HEK293 (cell line): Measurements from ENCODE around the gene LRBA.

Source experiments
- GLI2 ChIP-seq: fragments of 450-650 bp; formaldehyde crosslinking; IDR thresholded peaks from 2 replicates; pipeline ENCODE4; 2017; ENCODE audit warnings: missing biosample characterization, missing genetic modification characterization, low read depth, borderline replicate concordance
- KLF9 ChIP-seq: fragments of 450-650 bp; formaldehyde crosslinking; IDR thresholded peaks from 2 replicates; pipeline ENCODE4 v1.5.1; 2016; ENCODE audit warnings: missing biosample characterization, missing genetic modification characterization, low read depth
- MZF1 ChIP-seq: fragments of 450-650 bp; formaldehyde crosslinking; IDR thresholded peaks from 2 replicates; pipeline ENCODE4 v1.5.1; 2017; ENCODE audit warnings: missing biosample characterization, missing genetic modification characterization, borderline replicate concordance
- SP7 ChIP-seq: fragments of 450-650 bp; formaldehyde crosslinking; IDR thresholded peaks from 2 replicates; pipeline ENCODE4 v1.5.1; 2016; ENCODE audit warnings: missing biosample characterization, missing genetic modification characterization
- ZFP41 ChIP-seq: fragments of 450-650 bp; formaldehyde crosslinking; IDR thresholded peaks from 2 replicates; pipeline ENCODE4 v1.5.1; 2016; ENCODE audit warnings: missing biosample characterization, missing genetic modification characterization, borderline replicate concordance
- ZNF362 ChIP-seq: fragments of 450-650 bp; formaldehyde crosslinking; IDR thresholded peaks from 2 replicates; pipeline ENCODE4 v1.5.1; 2016; ENCODE audit warnings: missing biosample characterization, missing genetic modification characterization
- ZNF488 ChIP-seq: fragments of 450-650 bp; formaldehyde crosslinking; IDR thresholded peaks from 2 replicates; pipeline ENCODE4 v1.5.1; 2016; ENCODE audit warnings: missing biosample characterization, missing genetic modification characterization
- ZNF830 ChIP-seq: fragments of 450-650 bp; IDR thresholded peaks from 2 replicates; pipeline ENCODE4 v1.5.0; 2018; ENCODE audit warnings: missing biosample characterization, missing genetic modification characterization, low read depth, mild to moderate bottlenecking, moderate library complexity
- ZXDB ChIP-seq: fragments of 450-650 bp; formaldehyde crosslinking; IDR thresholded peaks from 2 replicates; pipeline ENCODE4 v1.5.1; 2016; ENCODE audit warnings: missing biosample characterization, missing genetic modification characterization
- TF ChIP-seq, protein P1 (sequence below): fragments of 450-650 bp; formaldehyde crosslinking; IDR thresholded peaks from 2 replicates; pipeline ENCODE4 v1.5.1; 2016; ENCODE audit warnings: missing biosample characterization, missing genetic modification characterization
- TF ChIP-seq, protein P2 (sequence below): IDR thresholded peaks from 2 replicates; pipeline ENCODE4 v1.6.1; 2011; ENCODE audit warnings: mild to moderate bottlenecking, low read depth, low read length, borderline replicate concordance

GRCh38 chr4:150828159-150828558 is 186.9 kb downstream of the LRBA start:
- TF ChIP-seq KLF9 (tag by site-specific recombination), result no peak
- TF ChIP-seq, protein P1, sequence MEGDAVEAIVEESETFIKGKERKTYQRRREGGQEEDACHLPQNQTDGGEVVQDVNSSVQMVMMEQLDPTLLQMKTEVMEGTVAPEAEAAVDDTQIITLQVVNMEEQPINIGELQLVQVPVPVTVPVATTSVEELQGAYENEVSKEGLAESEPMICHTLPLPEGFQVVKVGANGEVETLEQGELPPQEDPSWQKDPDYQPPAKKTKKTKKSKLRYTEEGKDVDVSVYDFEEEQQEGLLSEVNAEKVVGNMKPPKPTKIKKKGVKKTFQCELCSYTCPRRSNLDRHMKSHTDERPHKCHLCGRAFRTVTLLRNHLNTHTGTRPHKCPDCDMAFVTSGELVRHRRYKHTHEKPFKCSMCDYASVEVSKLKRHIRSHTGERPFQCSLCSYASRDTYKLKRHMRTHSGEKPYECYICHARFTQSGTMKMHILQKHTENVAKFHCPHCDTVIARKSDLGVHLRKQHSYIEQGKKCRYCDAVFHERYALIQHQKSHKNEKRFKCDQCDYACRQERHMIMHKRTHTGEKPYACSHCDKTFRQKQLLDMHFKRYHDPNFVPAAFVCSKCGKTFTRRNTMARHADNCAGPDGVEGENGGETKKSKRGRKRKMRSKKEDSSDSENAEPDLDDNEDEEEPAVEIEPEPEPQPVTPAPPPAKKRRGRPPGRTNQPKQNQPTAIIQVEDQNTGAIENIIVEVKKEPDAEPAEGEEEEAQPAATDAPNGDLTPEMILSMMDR (tag by site-specific recombination), result no peak
- TF ChIP-seq MZF1 (tag by site-specific recombination), result no peak
- TF ChIP-seq ZXDB (tag by site-specific recombination), result no peak
- TF ChIP-seq ZFP41 (tag by site-specific recombination), result no peak
- TF ChIP-seq SP7 (tag by site-specific recombination), result no peak
- no peak for TF ChIP-seq ZNF488
- TF ChIP-seq GLI2 (tag by site-specific recombination), result no peak
- TF ChIP-seq ZNF830, result no peak
- no peak for TF ChIP-seq ZNF362 (tag by site-specific recombination)
- TF ChIP-seq, protein P2, sequence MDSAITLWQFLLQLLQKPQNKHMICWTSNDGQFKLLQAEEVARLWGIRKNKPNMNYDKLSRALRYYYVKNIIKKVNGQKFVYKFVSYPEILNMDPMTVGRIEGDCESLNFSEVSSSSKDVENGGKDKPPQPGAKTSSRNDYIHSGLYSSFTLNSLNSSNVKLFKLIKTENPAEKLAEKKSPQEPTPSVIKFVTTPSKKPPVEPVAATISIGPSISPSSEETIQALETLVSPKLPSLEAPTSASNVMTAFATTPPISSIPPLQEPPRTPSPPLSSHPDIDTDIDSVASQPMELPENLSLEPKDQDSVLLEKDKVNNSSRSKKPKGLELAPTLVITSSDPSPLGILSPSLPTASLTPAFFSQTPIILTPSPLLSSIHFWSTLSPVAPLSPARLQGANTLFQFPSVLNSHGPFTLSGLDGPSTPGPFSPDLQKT, result no peak
